GM12878 (cell line): Measurements from ENCODE around the gene USP17L13.
"Not testable (repeated sequence)": the region's sequence is repeated elsewhere in the genome, so short reads cannot be mapped to it uniquely, and the experiment has no call there.

Source experiments
- CTCF ChIP-seq, 3 experiments: IDR thresholded peaks in 2 of 3; conservative IDR thresholded peaks in 1 of 3; 2 replicates each; pipeline ENCODE4 v1.5.1; 2011; ENCODE audit warnings: low read depth in 3 of 3, low read length in 3 of 3, mild to moderate bottlenecking in 3 of 3, control low read depth in 2 of 3, moderate library complexity in 2 of 3, inconsistent platforms in 1 of 3, mixed read lengths in 1 of 3; ENCODE audit not compliant: control insufficient read depth in 2 of 3, insufficient read depth in 1 of 3; ENCODE audit errors: extremely low read depth in 1 of 3
- EZH2 ChIP-seq: IDR thresholded peaks from 2 replicates; pipeline ENCODE4 v1.6.1; 2012; ENCODE audit warnings: low read depth, mild to moderate bottlenecking, control low read depth, inconsistent platforms, low read length, borderline replicate concordance; ENCODE audit not compliant: control insufficient read depth
- NKRF ChIP-seq: fragments of 450-650 bp; conservative IDR thresholded peaks from 2 replicates; pipeline ENCODE4 v1.6.1; 2017; ENCODE audit warnings: mild to moderate bottlenecking, moderate library complexity
- PAX5 ChIP-seq: IDR thresholded peaks from 2 replicates; pipeline ENCODE4 v1.6.1; 2011; ENCODE audit warnings: low read depth, low read length, borderline replicate concordance
- RCOR1 ChIP-seq: conservative IDR thresholded peaks from 2 replicates; pipeline ENCODE4 v1.6.1; 2012; ENCODE audit warnings: low read depth, low read length, improper control_type of control experiment

- not testable (repeated sequence) for TF ChIP-seq CTCF (IDR thresholded peaks at IDR 0.05 in 2 of 3, conservative IDR thresholded peaks at IDR 0.05 in 1 of 3; ENCODE audit: control insufficient read depth in 2 of 3, extremely low read depth in 1 of 3, insufficient read depth in 1 of 3, low read depth in 3 of 3, low read length in 3 of 3); EZH2; RCOR1; NKRF; PAX5
Observed at GRCh38 chr4:9219852-9220251, 4.8 kb upstream of the USP17L13 start, which contains the start of gene USP17L12.
